HG03442 (cell line): Measurements from ENCODE around the gene COG4.
"Not testable (repeated sequence)": the region's sequence is repeated elsewhere in the genome, so short reads cannot be mapped to it uniquely, and the experiment has no call there.

Experiments
- ATAC-seq: cut with Tn5 transposase; IDR thresholded peaks from one replicate; pipeline ENCODE4 v1.9.1; 2021; ENCODE audit warnings: mild to moderate bottlenecking, moderate library complexity; ENCODE audit not compliant: unreplicated experiment

The COG4 gene

DNA sequence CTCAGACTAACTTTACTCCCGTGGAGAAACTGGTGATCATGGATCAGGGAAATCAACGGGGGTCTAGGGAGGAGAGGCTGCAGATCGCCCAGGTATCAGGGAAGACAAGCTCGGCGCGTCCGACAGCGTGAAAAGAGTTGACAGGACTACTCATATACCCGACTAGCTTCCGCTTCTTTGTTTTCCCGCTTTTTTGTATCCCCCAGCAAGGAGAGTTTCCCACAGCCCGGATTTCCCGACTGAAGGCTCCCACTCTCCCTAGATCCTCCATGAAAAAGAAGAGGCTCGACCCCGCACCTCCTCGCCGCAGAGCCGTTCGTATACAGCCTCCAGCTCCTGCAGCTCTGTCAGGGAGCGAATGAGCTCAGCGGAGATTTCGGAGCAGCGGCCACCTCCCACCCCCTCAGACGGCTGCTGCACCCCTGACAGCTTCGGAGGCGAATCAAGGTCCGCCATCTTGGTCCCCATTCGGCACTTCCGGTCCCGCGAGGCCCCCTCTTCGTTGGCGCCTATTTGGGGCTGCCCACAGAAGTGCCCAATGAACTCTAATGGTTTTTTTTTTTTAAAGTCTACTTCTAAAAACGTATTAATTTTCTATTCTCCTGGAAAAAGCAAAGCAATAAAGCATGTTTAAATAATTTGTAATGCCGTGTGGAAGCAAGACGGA, at the start of gene COG4:
COG4 (minus strand) TSS at position 479 of the 667 bp plus-strand sequence; CDS start at position 468, 11 bp downstream.
- ATAC-seq, result peak; percentile 58

DNA sequence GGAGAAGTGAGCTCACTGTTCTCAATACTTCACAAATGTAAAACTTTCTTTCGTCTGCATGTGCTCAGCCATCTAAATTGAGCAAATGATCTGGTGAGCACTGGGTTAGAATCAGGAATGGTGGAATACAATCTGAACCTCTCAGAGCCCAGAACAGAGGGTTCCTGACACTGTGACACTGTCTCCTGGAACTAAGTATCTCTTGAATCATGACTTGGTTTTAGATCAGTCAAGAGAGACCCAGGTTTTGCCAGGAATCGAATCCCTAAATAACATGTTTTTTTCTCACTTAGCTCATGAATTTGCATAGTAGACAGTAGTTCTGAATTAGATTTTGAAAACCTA, 49.5 kb upstream of the COG4 start:
- no peak for ATAC-seq

DNA sequence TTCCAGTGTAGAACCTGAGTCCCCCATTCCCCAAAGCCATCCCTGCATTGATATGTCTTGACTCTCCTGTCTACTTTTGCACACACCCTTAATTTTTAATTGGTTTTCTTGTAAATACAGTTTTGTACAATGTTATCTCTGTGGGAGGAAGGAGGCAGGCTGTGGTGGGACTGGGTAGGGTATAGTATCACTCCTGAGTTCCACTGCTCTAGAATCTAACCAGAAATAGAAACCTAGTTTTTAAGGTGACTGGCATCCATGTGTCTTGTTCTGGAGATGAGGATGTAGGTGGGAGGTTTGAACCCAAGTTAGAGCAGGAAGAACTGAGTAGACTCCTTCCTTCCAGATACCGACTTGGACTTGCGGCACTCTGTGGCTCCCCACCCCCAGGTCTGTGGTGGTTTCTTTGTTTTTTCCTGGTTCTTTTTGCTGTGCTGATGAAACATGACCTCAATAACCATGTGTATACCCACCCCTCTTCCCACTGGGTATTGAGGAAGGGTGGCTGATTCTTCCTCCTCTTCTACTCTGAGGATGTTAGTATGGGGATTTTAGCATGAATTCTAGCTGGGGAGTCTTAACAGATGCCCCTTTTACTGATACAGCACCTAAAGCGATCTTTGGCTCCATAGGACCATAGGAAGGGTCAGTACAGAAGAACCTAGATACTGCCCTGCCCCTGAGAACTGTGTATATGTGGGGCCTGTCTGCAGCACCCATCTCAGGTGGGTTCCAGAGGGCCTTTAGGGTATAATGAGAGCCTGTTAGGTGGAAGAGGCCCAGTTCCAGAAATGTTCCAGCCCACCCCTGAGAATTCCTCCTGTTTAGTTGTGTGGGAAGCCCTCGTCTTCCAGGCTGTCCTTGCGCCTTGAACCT, 48.9 kb upstream of the COG4 start:
- ATAC-seq, result no peak

DNA sequence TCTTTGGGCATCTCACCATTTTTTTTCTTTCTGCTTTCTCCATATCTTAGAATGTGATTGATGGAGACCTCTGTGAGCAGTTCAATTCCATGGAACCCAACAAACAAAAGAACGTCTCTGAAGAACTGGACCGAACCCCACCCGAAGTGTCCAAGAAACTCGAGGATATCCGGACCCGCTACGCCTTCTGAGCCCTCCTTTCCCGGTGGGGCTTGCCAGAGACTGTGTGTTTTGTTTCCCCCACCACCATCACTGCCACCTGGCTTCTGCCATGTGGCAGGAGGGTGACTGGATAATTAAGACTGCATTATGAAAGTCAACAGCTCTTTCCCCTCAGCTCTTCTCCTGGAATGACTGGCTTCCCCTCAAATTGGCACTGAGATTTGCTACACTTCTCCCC, 48.3 kb upstream of the COG4 start:
- no peak for ATAC-seq

DNA sequence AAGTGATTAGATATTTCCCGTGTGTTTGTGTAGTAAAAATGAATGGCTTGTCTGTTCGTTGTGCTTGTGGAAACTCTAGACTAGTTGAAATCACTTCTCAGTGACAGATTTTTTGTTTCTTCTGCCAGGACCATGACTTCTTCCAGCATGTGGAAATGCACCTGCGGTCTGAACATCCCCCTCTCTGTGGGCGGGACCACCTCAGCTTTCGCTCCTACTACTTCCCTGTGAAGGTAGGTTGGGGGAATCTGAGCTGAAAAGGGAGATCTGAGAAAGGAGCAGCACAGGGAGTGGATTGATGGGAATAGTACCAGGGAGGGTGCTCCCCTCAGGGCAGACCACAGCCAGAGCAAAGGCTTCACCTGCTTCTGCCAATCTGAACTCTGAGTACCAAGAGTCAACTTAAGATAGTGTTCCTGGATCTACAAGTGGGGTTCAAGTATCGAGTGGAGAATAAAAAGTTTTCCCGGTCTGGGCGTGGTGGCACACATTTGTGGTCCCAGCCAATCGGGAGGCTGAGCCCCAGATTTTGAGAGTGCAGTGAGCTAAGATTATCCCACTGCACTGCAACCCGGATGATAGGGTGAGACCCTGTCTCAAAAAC, 47.7 kb upstream of the COG4 start:
- ATAC-seq, result no peak

DNA sequence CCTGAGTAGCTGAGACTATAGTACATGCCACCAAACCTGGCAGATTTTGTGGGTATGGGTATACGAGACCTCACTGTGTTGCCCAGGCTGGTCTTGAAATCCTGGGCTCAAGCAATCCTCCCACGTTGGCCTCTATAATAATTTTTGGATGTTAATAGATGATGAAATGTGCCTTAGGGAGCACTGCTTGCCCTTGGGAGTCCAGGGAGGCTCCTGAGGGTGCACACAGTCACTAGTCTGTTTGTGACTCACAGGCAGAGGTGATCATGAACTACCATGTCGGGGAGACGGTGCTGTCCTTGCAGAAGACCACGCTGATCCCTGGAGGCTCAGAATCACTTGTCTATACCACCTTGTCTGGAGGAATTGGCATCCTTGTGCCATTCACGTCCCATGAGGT, 46.4 kb upstream of the COG4 start:
- ATAC-seq, result no peak

DNA sequence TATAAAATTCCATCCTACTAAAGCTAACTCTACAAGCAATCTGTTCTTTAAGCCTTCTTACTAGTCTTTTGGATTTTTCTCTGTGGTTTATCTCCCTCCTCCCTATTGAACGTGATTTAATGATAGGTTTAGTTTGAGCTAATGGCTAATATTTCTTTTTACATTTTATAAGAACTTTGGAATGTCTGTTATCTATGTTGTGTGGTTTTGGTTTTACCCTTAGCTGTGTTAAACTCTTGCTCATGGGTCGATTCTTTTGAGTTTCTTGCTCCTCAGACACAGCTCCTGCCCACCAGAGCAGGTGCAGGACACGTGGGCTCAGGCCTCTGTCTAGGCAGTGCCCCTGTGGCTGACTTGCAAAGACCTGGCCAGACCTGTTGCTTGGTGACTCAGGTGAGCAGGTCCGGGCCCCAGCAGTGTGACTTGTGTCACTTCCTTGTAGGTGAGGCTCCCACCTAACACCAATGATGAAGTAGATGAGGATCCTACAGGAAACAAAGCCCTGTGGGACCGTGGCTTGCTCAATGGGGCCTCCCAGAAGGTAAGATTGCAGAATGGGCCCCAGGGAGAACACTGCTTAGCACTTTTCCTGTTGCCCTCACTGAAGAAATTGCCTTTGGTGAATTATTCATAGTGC, 45.4 kb upstream of the COG4 start:
- ATAC-seq, result no peak

DNA sequence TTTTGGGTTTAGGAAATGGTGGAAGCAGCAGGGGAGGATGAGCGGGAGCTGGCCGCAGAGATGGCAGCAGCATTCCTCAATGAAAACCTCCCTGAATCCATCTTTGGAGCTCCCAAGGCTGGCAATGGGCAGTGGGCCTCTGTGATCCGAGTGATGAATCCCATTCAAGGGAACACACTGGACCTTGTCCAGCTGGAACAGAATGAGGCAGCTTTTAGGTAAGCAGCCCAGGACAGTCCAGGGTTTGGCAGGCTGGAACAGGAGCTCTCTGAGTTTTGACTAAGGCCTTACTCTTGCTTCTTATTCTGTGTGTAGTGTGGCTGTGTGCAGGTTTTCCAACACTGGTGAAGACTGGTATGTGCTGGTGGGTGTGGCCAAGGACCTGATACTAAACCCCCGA, 41.7 kb upstream of the COG4 start:
- ATAC-seq, result no peak

DNA sequence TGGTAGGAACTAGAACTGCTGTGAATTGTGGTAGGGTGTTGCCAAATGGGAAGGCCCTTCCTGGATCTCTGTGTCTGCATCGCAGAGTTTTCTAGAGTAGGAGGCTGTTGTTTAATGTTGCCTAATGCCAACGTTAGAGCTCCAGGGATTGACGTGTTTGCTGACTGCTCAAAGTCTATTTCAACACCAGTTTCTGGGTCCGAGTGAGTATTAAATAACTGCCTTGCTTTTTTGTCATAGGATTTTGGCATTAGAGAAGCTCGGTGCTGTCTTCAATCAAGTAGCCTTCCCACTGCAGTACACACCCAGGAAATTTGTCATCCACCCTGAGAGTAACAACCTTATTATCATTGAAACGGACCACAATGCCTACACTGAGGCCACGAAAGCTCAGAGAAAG, 40.3 kb upstream of the COG4 start:
- no peak for ATAC-seq

DNA sequence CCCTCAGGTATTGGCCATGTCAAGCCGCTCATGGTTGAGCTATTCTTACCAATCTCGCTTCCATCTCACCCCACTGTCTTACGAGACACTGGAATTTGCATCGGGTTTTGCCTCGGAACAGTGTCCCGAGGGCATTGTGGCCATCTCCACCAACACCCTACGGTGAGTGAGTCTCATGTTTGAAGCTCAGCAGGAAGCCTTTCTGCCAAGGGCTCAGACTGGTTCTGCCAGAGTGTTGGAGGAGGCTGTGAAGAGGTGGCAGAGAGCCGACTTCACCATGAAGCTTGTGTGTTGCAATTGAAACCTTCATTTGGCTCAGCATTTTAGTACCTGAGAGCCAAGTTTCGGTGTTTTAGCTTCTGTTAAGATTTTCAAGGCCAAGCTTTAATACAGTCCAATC, 38.3 kb upstream of the COG4 start:
- no peak for ATAC-seq

DNA sequence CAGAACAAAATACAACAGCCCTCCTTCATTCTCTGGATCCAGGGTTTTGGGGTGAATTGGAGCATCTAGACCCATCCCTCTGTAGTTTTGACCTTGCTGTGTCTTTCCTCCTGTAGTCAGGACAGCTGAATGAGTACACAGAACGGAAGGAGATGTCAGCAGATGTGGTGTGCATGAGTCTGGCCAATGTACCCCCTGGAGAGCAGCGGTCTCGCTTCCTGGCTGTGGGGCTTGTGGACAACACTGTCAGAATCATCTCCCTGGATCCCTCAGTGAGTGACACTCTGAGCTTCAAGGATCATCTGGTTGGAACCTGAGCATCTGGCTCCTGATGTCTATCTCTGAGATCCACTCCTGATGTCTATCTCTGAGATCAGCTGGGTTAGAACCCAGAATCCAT, 32.7 kb upstream of the COG4 start:
- no peak for ATAC-seq

DNA sequence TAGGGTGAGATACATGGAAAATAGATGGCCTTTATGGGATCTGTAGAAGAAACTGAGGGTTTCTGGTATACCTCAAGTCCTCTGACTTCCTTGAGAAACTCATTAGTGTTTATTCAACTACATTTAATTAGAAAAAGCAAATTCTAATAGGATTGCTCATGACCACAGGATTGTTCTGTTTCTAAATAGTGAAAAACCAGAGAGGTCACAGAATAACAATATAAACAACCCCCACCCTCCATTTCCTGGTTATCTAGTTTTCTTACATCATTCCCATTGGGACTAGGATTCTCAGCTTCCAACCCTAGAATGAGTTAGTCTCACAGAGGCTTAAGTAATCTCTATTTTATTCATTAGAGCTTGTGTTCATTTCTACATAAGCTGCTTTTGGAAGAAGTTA, 30.3 kb upstream of the COG4 start:
- ATAC-seq, result no peak

DNA sequence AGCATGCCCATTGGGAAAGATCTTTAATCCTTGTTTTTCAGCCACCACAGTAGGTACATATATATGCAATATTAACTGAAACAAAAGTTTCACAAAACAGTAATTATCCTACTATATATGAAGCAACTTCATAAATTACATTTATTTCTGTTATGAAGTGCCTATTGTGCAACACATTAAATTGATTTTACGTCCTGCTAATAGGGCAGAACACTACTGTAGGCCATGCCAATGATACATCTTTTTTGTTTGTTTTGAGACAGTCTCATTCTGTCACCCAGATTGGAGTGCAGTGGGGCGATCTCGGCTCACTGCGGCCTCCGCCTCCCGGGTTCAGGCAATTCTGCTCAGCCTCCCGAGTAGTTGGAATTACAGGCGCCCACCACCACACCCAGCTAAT, 29.3 kb upstream of the COG4 start:
- ATAC-seq, result no peak

DNA sequence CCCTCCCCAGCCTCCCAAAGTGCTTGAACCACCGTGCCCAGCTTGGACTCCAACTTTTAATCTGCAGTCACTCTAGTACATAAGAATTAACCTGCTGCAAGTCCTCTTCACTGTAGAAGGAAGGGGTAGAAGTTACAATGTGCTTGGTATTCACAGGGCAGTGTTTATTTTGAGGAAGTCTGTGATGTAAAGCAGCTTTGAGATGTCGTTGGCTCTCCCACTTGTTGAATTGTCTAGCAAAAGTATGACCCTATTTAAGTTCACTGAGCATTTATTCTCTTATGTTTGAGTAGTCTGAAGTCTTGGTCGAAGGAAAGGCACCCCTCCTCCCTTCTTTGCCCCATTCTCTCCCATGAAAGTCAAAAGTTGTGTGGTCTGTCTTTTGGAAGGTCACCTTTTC, 28.4 kb upstream of the COG4 start:
- ATAC-seq, result no peak

DNA sequence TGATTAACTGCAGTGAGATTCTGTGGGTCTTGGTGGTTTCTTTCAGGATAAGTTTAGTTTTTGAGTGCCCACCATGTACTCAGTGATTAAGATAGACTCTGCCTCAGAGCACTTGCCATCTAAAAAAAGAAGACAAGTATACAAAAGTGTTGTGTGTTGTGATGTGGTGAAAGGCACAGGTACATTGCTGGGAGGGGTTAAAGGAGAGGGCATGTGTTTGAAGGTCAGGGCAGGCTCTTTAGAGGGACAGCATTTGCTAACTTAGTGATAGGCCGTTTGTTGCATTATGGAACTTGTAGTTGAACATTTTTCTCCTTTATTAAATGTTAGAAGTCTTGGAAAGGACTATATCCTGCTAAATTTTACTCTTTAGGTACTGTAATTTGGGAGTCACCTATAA, 26.7 kb upstream of the COG4 start:
- ATAC-seq, result no peak

DNA sequence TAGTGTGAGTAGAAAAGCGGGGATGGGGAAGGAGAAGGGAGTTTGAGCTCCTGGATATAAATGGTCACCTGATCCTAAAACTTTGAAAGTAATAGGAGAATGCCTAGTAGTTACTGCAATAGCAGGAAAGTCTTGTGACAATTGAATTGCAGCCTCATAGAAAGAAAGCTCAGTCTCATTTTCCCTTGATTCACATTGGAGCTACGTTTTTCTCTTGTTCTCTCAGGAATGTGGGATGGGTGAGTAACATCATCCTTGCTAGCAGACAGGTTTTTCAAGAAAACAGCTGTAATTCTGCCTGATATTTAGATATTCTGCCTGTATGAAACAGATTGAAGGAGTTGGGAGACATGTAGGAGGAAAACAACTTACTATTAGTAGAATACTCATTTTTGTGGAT, 25.6 kb upstream of the COG4 start:
- no peak for ATAC-seq

DNA sequence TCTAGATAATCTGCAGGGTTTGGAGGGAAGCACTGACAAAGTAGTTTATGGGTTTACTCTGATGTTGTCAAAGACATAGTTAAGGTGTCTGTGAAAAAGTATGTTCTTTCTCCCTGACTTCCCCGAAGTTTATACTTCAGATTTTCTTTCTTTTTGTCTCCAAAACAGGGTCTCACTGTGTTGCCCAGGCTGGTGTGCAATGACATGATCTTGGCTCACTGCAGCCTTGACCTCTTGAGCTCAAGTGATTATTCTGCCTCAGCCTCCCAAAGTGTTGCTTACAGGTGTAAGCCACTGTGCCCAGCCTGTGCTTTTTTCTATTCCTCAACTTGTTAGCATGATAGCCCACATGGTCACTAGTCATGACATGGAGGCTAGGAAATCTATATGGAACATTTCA, 21.2 kb upstream of the COG4 start:
- ATAC-seq, result no peak

DNA sequence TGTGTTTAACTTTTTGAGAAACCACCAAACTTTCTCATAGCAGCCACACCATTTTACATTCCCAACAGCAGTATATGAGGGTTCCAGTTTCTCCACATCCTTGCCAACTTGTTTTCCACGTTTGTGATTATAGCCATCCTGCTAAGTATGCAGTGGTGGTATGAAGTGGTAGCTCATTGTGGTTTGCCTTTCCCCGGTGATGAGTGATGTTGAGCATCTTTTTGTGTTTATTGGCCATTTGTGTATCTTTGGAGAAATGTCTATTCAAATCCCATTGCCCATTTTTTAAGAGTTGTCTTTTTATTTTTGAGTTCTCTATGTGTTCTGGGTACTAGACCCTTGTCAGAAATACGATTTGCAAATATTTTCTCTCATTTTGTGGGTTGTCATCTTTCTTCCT, 17.6 kb upstream of the COG4 start:
- no peak for ATAC-seq

DNA sequence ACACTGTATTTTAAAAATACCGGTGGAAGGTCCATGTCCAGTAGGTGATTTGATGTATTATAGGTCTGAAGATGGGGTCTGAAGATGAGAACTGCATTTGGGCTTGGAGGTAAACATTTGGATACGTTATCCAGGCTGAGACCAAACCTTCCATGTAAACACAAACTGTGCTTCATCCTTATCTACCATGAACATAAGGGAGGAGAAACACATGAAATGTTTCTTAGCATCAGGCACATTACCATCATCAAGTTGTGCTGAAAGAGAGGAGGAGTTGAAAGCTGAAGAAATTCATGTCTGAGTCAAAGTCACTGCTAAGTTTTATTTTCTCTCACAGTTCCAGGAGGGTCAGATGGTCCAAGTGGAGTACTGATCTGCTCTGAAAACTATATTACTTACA, 11.6 kb upstream of the COG4 start:
- no peak for ATAC-seq

DNA sequence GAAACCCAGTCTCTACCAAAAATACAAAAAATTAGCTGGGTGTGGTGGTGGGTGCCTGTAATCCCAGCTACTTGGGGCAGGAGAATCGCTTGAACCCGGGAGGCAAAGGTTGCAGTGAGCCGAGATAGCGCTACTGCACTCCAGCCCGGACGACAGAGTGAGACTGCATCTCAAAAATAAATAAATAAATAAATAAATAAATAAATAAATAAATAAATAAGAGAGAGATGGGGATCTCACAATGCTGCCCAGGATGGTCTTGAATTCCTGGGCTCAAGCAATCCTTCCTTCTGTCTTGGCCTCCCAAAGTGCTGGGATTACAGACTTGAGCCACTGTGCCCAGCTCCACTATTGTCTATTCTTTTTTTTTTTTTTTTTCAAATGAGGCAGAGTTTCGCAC, 6.6 kb upstream of the COG4 start:
- ATAC-seq, result not testable (repeated sequence)

DNA sequence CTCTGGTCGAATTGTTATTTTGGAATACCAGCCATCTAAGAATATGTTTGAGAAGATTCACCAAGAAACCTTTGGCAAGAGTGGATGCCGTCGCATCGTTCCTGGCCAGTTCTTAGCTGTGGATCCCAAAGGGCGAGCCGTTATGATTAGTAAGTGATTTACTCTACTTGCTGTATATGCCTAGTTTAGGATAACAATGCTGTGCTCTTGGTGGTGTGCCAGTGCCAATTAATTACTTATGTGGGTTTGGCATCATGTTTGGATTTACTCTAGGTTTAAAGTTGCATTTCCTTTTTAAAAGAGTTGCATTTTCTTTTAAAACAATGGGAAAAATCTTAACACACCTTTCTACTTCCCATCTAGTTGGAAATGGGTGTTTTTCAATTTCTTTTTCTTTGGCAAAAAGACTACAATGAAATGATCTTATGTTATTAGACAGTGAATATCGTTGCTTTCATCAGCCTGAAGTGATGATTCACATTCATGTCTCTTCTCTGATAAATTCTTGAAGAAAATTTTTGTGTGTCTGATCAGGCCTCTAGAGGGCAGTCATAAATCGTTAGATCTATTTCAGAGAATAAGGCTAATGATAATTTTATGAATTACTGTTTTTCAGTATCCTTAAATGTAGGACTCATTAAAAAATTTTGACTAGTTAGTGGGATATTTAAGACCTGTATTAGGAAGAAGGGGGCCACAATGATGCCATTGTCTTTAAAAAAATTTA, 5.9 kb upstream of the COG4 start:
- ATAC-seq, result no peak
